IMR-90 (cell line): ENCODE results near the gene ALAS1. TPM values are rescaled to one million over a fixed set of nuclear protein-coding genes. Genes with fewer than 3 reads are reported as not detected.

Experiments
- ATAC-seq: fragments of 200-7000 bp; cut with Tn5 transposase; 2 replicates; pipeline ENCODE4 v1.9.1; 2020; ENCODE audit warnings: low read depth, mild to moderate bottlenecking, moderate library complexity
- BruUV-seq: library from RNA; stranded (reverse); fragments of 400-500 nt; replicated peaks from 2 replicates; lab custom pipeline; 2021; lab: Mats Ljungman, UMichigan
- CTCF ChIA-PET: fragments of 300-600 bp; formaldehyde crosslinking; extraction: SDS; loops from one replicate; lab custom pipeline; 2021; ENCODE audit warnings: antibody characterized with exemption; lab: Yijun Ruan, JAX
- POLR2A ChIA-PET: fragments of 300-600 bp; sonication (Branson Sonifier 250); formaldehyde crosslinking; loops from one replicate; lab custom pipeline; 2022; ENCODE audit warnings: antibody characterized with exemption; ENCODE audit not compliant: unreplicated experiment; lab: Charles Lee
- DNase-seq: peaks from one replicate; pipeline ENCODE4 v3.0.0; 2013
- H2AFZ ChIP-seq: replicated peaks from 2 replicates; pipeline ENCODE3; 2013; ENCODE audit warnings: low read length, mild to moderate bottlenecking; ENCODE audit not compliant: poor library complexity
- H2AK5ac ChIP-seq: 2 replicates; pipeline ENCODE4 v1.6.1; 2013; ENCODE audit warnings: low read depth, low read length, inconsistent platforms
- H2AK9ac ChIP-seq: replicated peaks from 2 replicates; pipeline ENCODE3; 2013; ENCODE audit warnings: mild to moderate bottlenecking, low read depth, low read length, moderate library complexity; ENCODE audit not compliant: poor library complexity
- H2BK120ac ChIP-seq: 2 replicates; pipeline ENCODE4 v1.6.1; 2013; ENCODE audit warnings: low read depth, low read length, inconsistent platforms
- H2BK15ac ChIP-seq: 3 replicates; pipeline ENCODE4 v1.6.1; 2013; ENCODE audit warnings: low read depth, low read length, inconsistent platforms
- H2BK20ac ChIP-seq: 2 replicates; pipeline ENCODE4 v1.6.1; 2013; ENCODE audit warnings: low read depth, mild to moderate bottlenecking, inconsistent platforms, low read length, moderate library complexity
- H2BK5ac ChIP-seq: 2 replicates; pipeline ENCODE4 v1.6.1; 2013; ENCODE audit warnings: mild to moderate bottlenecking, low read depth, low read length, inconsistent platforms; ENCODE audit not compliant: poor library complexity, severe bottlenecking
- H3K14ac ChIP-seq: replicated peaks from 2 replicates; pipeline ENCODE4 v1.6.1; 2013; ENCODE audit warnings: low read depth, low read length, inconsistent platforms
- H3K18ac ChIP-seq: 2 replicates; pipeline ENCODE4 v1.6.1; 2013; ENCODE audit warnings: low read depth, low read length, control low read depth
- H3K23ac ChIP-seq: 2 replicates; pipeline ENCODE4 v1.6.1; 2013; ENCODE audit warnings: low read depth, low read length, inconsistent platforms
- H3K27ac ChIP-seq: 2 replicates; pipeline ENCODE4 v1.5.1; 2013; ENCODE audit warnings: mild to moderate bottlenecking, control low read depth, low read length; ENCODE audit not compliant: insufficient read depth
- H3K27me3 ChIP-seq: 2 replicates; pipeline ENCODE4 v1.6.1; 2013; ENCODE audit warnings: low read length; ENCODE audit not compliant: control insufficient read depth, insufficient read depth
- H3K36me3 ChIP-seq: 2 replicates; pipeline ENCODE4 v1.6.1; 2013; ENCODE audit warnings: low read length, mixed read lengths; ENCODE audit not compliant: control insufficient read depth, insufficient read depth
- H3K4ac ChIP-seq: 2 replicates; pipeline ENCODE4 v1.6.1; 2013; ENCODE audit warnings: low read depth, low read length, inconsistent platforms
- H3K4me1 ChIP-seq: 2 replicates; pipeline ENCODE4 v1.6.1; 2013; ENCODE audit warnings: low read length, mixed read lengths; ENCODE audit not compliant: control insufficient read depth, insufficient read depth
- H3K4me2 ChIP-seq: 2 replicates; pipeline ENCODE4 v1.6.1; 2013; ENCODE audit warnings: low read depth, mild to moderate bottlenecking, control low read depth, low read length, moderate library complexity
- H3K4me3 ChIP-seq: 2 replicates; pipeline ENCODE4 v1.5.1; 2013; ENCODE audit warnings: low read depth, mild to moderate bottlenecking, control low read depth, low read length, moderate library complexity; ENCODE audit not compliant: insufficient read depth
- H3K56ac ChIP-seq: 2 replicates; pipeline ENCODE4 v1.6.1; 2013; ENCODE audit warnings: low read length, inconsistent platforms; ENCODE audit not compliant: insufficient read depth; ENCODE audit errors: extremely low read depth
- H3K79me1 ChIP-seq, 2 experiments: 2 replicates each; pipeline ENCODE4 v1.6.1; 2013; ENCODE audit warnings: low read length in 2 of 2, inconsistent platforms in 1 of 2, low read depth in 1 of 2
- H3K9ac ChIP-seq: 2 replicates; pipeline ENCODE4 v1.6.1; 2013; ENCODE audit warnings: low read depth, low read length, control low read depth
- H3K9me1 ChIP-seq: 2 replicates; pipeline ENCODE4 v1.6.1; 2013; ENCODE audit warnings: low read length, inconsistent platforms; ENCODE audit not compliant: insufficient read depth
- H3K9me3 ChIP-seq: 2 replicates; pipeline ENCODE4 v1.6.1; 2013; ENCODE audit warnings: low read length; ENCODE audit not compliant: control insufficient read depth, insufficient read depth
- H4K20me1 ChIP-seq: 2 replicates; pipeline ENCODE4 v1.6.1; 2013; ENCODE audit warnings: low read length, inconsistent platforms; ENCODE audit not compliant: insufficient read depth
- H4K5ac ChIP-seq: 2 replicates; pipeline ENCODE4 v1.6.1; 2013; ENCODE audit warnings: mild to moderate bottlenecking, low read depth, low read length, control low read depth
- H4K8ac ChIP-seq, 2 experiments: 2 replicates each; pipeline ENCODE4 v1.6.1; 2013; ENCODE audit warnings: low read depth in 2 of 2, low read length in 2 of 2, control low read depth in 1 of 2, inconsistent platforms in 1 of 2
- H4K91ac ChIP-seq: 2 replicates; pipeline ENCODE4 v1.6.1; 2013; ENCODE audit warnings: low read depth, low read length, inconsistent platforms; ENCODE audit not compliant: insufficient read depth
- BHLHE40 ChIP-seq: fragments of 150-350 bp; IDR thresholded peaks from 2 replicates; pipeline ENCODE4 v1.6.1; 2016; ENCODE audit warnings: mild to moderate bottlenecking, low read depth, low read length
- CEBPB ChIP-seq: IDR thresholded peaks from 2 replicates; pipeline ENCODE4 v1.6.1; 2012; ENCODE audit warnings: low read depth, low read length, improper control_type of control experiment
- CHD1 ChIP-seq: IDR thresholded peaks from 2 replicates; pipeline ENCODE4 v1.6.1; 2012; ENCODE audit warnings: low read depth, low read length, improper control_type of control experiment
- FOS ChIP-seq: fragments of 150-350 bp; IDR thresholded peaks from 2 replicates; pipeline ENCODE4 v1.6.1; 2016; ENCODE audit warnings: low read depth, low read length
- MAFK ChIP-seq: IDR thresholded peaks from 2 replicates; pipeline ENCODE4 v1.6.1; 2012; ENCODE audit warnings: low read depth, low read length, improper control_type of control experiment
- MAZ ChIP-seq: IDR thresholded peaks from 2 replicates; pipeline ENCODE4 v1.6.1; 2012; ENCODE audit warnings: low read depth, mild to moderate bottlenecking, low read length, improper control_type of control experiment, moderate library complexity, borderline replicate concordance
- MXI1 ChIP-seq: IDR thresholded peaks from 2 replicates; pipeline ENCODE4 v1.6.1; 2012; ENCODE audit warnings: low read depth, mild to moderate bottlenecking, low read length, moderate library complexity, borderline replicate concordance
- NFE2L2 ChIP-seq: fragments of 150-350 bp; IDR thresholded peaks from 2 replicates; pipeline ENCODE4 v1.6.1; 2016; ENCODE audit warnings: low read depth, mild to moderate bottlenecking, low read length
- POLR2A ChIP-seq: IDR thresholded peaks from 2 replicates; pipeline ENCODE4 v1.6.1; 2012; ENCODE audit warnings: mild to moderate bottlenecking, low read depth, low read length
- RAD21 ChIP-seq: IDR thresholded peaks from 2 replicates; pipeline ENCODE4 v1.6.1; 2012; ENCODE audit warnings: low read length, improper control_type of control experiment
- RCOR1 ChIP-seq: IDR thresholded peaks from 2 replicates; pipeline ENCODE4 v1.6.1; 2012; ENCODE audit warnings: mild to moderate bottlenecking, low read length, improper control_type of control experiment; ENCODE audit not compliant: insufficient replicate concordance
- RFX5 ChIP-seq: IDR thresholded peaks from 2 replicates; pipeline ENCODE4 v1.8.0; 2012; ENCODE audit warnings: low read depth, mild to moderate bottlenecking, low read length, moderate library complexity
- SMC3 ChIP-seq: fragments of 150-350 bp; IDR thresholded peaks from 2 replicates; pipeline ENCODE4 v1.6.1; 2016; ENCODE audit warnings: low read depth, mild to moderate bottlenecking, antibody characterized with exemption, low read length, moderate library complexity
- WGBS, 2 experiments: methylation state at CpG; one replicate each; pipeline versions ENCODE4 v1.1.5 to v1.1.7; 2013; ENCODE audit warnings: missing lambda C conversion rate in 2 of 2; ENCODE audit not compliant: insufficient read length in 1 of 2; ENCODE audit errors: extremely low coverage in 2 of 2; 5-methylcytosine and 5-hydroxymethylcytosine counted together
- dilution Hi-C: fragments of 300-500 bp; cut with HindIII; formaldehyde crosslinking; loops from one replicate; pipeline ENCODE4 v1.14.3; 2018; ENCODE audit warnings: low sequenced_read_pairs; ENCODE audit not compliant: unreplicated experiment
- in situ Hi-C: fragments of 300-500 bp; cut with MboI; formaldehyde crosslinking; loops from 3 replicates; pipeline ENCODE4 v1.14.3; 2019; ENCODE audit warnings: low sequenced_read_pairs, inconsistent platforms, mixed read lengths
- intact Hi-C: fragments of 100-400 bp; cut with micrococcal nuclease; formaldehyde crosslinking; loops from 2 replicates; pipeline ENCODE4 v1.10.0; 2022
- polyA plus RNA-seq, 3 experiments: library from polyadenylated mRNA; depleted of rRNA; stranded (reverse); fragments of >200 nt; gene quantifications; 2 replicates each; pipeline ENCODE4 v1.2.3, GENCODE V29; 2012; ENCODE audit warnings: low replicate concordance in 1 of 3
- total RNA-seq: library from RNA; depleted of rRNA; stranded (reverse); fragments of >200 nt; gene quantifications from 2 replicates; pipeline ENCODE4 v1.2.3, GENCODE V29; 2012
- TF ChIP-seq, protein P1 (sequence below): fragments of 150-350 bp; IDR thresholded peaks from 2 replicates; pipeline ENCODE4 v1.6.1; 2017; ENCODE audit warnings: mild to moderate bottlenecking, antibody characterized with exemption, low read length, low read depth
- TF ChIP-seq, protein P2 (sequence below): fragments of 150-350 bp; IDR thresholded peaks from 2 replicates; pipeline ENCODE4 v1.6.1; 2016; ENCODE audit warnings: low read depth, mild to moderate bottlenecking, low read length, moderate library complexity, borderline replicate concordance
- TF ChIP-seq, protein P3 (sequence below): conservative IDR thresholded peaks from 2 replicates; pipeline ENCODE4 v1.5.1; 2012; ENCODE audit warnings: mild to moderate bottlenecking, low read depth, low read length, improper control_type of control experiment

ALAS1 gene
- total and polyA plus RNA-seq, 2 of the 4 experiments (the other 2 are of a cell fraction), result 32.8 to 47.2 TPM

DNA sequence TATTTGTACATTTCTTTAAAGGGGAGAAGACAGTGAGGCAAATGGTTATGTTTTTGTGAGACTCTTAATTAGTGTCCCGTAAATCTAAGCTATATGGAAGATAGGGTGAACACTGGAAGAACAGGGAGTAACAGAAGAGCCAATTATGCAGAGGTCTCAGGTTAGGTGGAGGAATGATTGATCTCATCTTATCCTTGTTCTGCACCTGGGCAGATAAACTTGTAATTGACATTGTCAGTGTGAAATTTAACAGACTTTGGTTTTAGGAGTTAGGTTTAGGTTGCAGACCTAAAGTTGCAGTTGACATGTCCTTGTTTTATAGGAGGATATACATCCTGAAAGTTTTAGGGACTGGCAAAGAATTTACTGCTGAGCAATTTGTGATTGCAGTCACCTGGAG, 44.1 kb downstream of the ALAS1 start:
- Histone ChIP-seq H3K23ac (no peak overlapping the region), H3K14ac (no peak overlapping the region), H3K9me3 (0 out of 2 replicates have a peak, but pooled peaks cover 1% of the 10 kb centered on the region), H3K4ac (no peak overlapping the region), H3K36me3 (no peaks in the 10 kb centered on the region), H3K4me1 (peaks cover 37% of the 10 kb centered on the region), H3K9ac (no peak overlapping the region), H3K27me3 (no peaks in the 10 kb centered on the region), H3K79me1 (peaks cover 19 to 73% of the 10 kb centered on the region in 2 experiments), H4K8ac (no peak overlapping the region), H2BK20ac (no peak overlapping the region), H2BK15ac (no peak overlapping the region), H4K91ac (no peak overlapping the region), H3K4me2 (no peak overlapping the region), H2AK9ac (no peak overlapping the region), H4K20me1 (peaks cover 15% of the 10 kb centered on the region), H2AK5ac (no peak overlapping the region), H2BK5ac (no peak overlapping the region), H4K5ac (no peak overlapping the region), H3K9me1 (peaks cover 38% of the 10 kb centered on the region), H2BK120ac (no peak overlapping the region), H3K18ac (no peak overlapping the region), H3K4me3 (no peak overlapping the region), H3K27ac (no peak overlapping the region), H3K56ac (no peak overlapping the region), H2AFZ (no peak overlapping the region)
- ATAC-seq, result no peak
- no TSS peak for BruUV-seq
- POLR2A ChIA-PET, result no interaction called here
- DNase-seq, result no peak
- CTCF ChIA-PET, result no interaction called here
- TF ChIP-seq NFE2L2 (no peak), FOS (no peak), MXI1 (no peak), RFX5 (no peak), BHLHE40 (no peak), MAZ (no peak), POLR2A (no peak), MAFK (no peak), RCOR1 (no peak), SMC3 (no peak), CEBPB (no peak), CHD1 (no peak), RAD21 (no peak)
- TF ChIP-seq, protein P1, sequence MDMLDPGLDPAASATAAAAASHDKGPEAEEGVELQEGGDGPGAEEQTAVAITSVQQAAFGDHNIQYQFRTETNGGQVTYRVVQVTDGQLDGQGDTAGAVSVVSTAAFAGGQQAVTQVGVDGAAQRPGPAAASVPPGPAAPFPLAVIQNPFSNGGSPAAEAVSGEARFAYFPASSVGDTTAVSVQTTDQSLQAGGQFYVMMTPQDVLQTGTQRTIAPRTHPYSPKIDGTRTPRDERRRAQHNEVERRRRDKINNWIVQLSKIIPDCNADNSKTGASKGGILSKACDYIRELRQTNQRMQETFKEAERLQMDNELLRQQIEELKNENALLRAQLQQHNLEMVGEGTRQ, result no peak
- TF ChIP-seq, protein P2, sequence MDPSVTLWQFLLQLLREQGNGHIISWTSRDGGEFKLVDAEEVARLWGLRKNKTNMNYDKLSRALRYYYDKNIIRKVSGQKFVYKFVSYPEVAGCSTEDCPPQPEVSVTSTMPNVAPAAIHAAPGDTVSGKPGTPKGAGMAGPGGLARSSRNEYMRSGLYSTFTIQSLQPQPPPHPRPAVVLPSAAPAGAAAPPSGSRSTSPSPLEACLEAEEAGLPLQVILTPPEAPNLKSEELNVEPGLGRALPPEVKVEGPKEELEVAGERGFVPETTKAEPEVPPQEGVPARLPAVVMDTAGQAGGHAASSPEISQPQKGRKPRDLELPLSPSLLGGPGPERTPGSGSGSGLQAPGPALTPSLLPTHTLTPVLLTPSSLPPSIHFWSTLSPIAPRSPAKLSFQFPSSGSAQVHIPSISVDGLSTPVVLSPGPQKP, result no peak
- TF ChIP-seq, protein P3, sequence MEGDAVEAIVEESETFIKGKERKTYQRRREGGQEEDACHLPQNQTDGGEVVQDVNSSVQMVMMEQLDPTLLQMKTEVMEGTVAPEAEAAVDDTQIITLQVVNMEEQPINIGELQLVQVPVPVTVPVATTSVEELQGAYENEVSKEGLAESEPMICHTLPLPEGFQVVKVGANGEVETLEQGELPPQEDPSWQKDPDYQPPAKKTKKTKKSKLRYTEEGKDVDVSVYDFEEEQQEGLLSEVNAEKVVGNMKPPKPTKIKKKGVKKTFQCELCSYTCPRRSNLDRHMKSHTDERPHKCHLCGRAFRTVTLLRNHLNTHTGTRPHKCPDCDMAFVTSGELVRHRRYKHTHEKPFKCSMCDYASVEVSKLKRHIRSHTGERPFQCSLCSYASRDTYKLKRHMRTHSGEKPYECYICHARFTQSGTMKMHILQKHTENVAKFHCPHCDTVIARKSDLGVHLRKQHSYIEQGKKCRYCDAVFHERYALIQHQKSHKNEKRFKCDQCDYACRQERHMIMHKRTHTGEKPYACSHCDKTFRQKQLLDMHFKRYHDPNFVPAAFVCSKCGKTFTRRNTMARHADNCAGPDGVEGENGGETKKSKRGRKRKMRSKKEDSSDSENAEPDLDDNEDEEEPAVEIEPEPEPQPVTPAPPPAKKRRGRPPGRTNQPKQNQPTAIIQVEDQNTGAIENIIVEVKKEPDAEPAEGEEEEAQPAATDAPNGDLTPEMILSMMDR, result no peak
- in situ Hi-C loops (no loop called here), dilution Hi-C loops (no loop called here), intact Hi-C loops (no loop called here)
- 100% methylated on average over 1 of the region's 1 CpG; no CpG with 5 or more reads in 1 of the 2 experiments for WGBS, 2 experiments
